Activated effector memory CD4-positive, alpha-beta T cell treated with anti-CD3 and anti-CD28 coated beads, Interleukin-2, amount 50 U/mL, for 16 hours (primary cell): ENCODE measurements around the gene TMCC1.
"Not testable (repeated sequence)": the region's sequence is repeated elsewhere in the genome, so short reads cannot be mapped to it uniquely, and the experiment has no call there.

ENCODE experiments used
- DNase-seq: peaks from one replicate; pipeline ENCODE4 v3.0.0-alpha.2; 2020

The TMCC1 gene

DNA sequence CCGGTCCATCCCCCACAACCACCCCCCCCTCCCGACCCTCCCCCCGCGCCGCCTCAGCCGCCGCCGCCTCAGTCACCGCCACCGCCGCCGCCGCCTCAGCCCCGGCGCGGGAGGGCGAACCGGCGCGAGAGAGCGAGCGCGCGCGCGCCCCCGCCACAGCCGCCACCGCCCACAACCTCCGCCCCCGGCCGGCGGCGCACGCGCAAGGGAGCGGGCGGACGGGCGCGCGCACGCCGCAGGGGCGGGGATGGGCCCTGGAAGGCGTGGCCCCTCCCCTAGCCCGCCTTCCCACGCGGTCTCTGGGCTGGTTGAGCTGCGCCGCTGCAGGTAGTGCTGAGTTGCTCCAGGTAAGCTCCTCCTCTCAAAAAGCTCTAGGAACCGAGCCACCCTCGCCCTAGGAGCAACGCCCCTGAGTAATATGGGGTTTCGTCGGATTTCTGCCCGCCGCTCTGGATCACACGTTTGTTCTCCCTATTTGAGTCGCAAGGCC is at the start of gene TMCC1:
TSS of gene TMCC1 (minus strand) at position 131 of the 490 bp plus-strand sequence.
- DNase-seq, result peak; percentile 96

DNA sequence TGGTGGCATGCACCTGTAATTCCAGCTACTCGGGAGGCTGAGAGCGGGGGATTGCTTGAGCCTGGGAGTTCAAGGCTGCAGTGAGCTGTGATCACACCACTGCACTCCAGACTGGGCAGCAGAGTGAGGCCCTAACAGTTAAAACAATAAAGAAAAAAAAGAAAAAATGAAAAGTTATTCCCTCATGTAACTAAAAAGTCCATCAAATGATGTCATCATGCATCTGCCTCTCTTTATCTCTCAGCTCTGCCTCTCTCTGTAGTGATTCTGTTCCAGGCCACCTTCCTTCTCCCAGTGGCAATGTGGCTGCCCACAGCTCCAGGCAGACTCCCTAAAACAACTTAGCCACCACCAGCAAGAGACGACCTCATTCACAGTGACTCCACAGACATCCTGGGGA is 49.5 kb upstream of the TMCC1 start:
- DNase-seq, result no peak

DNA sequence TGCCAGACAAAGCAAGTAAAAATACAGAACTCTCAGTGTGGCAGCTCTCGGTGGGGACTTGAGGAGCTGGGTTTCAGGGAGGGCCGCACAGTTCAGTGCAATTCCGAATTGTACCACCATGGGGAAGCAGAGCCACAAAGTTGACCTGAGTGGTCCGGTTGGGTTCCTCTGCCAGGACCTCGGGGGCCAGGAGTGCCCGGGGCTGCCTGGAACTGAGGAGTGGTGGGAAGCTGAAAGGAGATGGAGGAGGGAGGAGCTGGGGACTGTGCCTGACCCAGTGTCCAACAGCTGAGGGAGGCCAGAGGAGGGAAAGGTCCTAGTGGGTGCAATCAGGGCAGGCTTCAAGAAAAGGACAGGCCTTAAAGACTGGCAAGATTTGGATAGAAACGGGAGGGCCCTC is 48.8 kb upstream of the TMCC1 start:
- DNase-seq, result peak; percentile 64

DNA sequence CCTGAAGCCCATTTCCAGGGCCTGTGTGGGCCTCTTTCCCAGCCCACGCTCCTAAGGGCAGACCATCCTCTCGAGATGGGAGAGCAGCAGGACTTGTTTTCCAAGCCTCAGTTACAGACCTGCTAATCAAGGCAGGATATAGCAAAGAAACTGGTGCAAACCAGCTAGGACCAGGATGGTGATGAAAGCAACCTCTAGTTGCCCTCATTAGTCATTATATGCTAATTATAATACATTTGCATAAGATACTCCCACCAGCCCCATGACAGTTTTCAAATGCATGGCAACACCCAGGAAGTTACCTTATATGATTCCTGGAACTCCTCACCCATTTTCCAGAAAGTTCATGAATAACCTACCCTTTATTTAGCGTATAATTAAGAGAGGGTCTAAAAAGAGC is 46.6 kb upstream of the TMCC1 start:
- no peak for DNase-seq

DNA sequence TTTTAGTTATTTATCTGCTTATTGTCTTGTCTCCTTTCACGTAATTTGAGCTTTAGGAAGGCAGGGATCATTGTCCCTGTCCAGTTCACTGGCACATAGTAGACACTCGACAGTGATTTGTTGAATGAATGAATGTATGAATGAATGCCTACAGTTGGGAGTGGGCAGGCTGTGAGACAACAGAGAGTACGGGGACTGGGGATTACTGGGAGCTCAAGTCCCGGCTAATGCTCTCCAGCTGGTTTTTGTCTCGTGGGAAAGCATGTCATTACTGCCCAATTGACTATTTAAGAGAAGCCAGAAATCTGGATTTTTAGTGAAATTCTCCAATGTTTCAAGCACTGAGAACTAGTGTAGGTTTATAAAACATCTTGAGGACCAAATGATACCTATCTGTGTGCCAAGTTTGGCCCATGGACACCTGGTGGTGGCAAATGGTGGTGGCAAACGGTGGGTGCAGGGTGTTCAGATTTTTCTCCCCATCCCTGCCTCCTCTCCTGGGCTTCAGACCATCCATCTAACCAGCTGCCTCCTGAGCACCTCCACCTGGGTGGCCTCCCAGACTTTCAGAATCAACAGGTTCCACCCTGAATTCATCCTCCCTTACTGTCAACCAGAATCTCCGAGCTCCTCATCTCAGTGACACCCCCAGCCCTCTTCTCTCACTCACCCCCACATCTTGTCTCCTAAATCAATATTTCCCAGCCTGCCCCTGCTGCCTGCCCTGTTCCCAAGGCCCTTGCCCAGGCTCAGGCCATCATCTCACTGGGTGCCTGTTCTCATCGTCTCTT is 44.8 kb upstream of the TMCC1 start:
- no peak for DNase-seq

DNA sequence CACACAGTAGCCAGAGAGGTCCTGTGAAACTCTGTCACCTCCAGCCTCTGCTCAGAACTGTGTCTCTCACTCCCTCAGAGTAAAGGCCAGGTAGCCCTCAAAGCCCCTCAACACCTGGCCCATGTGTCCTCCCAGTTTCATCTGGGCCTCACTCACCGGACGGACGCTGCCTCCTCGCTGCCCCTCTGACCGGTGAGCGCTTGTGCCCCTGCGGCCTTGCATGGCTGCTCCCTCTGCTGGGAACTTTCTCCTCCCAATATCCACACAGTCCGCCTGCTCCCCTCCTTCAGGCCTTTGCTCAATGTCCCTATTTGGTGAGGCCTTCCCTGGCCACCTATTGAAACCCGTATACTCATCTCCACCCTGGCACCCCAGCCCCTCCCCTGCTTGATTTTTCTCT is 44.2 kb upstream of the TMCC1 start:
- DNase-seq, result no peak

DNA sequence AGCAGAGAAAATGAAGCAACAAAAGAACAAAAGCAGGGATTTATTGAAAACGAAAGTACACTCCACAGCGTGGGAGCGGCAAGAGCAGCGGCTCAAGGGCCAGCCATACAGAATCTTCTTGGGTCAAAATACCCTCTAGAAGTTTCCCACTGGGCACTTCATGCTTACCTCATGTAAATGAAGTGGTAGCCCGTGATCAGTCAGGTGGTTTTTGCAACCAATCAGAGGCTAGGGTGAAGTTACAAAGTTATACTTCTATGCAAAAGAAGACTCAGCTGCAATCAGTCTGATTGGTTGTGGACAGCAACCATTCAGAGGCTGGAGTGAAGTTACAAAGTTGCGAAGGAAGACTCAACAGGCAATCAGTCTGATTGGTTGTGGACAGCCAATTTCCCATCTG is 43.2 kb upstream of the TMCC1 start:
- peak; percentile 66 for DNase-seq

DNA sequence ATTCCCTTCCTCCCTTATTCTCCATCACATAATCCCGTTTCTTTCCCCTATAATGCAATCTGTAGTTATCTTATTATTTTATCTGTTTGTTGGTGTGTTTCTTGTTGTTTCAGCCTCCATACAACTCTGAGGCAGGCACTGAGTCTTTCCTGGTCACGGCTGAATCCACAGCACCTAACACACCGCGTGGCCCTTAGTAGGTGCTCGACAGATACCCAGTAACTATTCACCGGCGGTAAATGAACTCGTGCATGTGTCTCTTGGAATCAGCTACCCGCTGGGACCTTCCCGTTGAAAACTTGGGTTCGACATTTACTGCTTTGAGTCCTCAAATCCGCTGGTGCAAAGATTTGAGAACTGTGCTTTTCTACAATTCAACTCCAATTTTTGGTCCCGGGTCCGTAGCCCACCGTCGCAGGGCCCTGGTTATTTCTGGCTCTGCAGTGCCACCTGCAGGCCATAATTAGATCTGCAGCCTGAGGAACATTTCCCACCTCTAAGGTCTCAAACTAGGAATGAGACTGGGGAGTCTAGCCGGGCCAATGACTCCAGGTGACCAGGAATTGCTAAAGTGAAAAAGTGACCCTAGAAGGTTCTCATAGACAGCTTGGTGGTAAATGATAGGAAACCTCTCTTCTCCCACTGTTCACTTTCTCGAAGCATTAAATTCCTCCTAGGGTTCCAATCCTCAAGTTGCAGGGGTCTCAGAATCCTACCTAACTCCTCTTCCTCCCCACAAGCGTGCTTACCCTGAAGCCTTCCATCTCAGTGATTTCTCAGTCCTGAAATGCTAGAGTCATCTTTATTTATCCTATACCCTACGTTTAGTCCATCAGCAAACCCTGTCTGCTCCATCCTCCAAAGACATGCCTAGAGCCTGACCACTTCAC is 41.0 kb upstream of the TMCC1 start:
- peak; percentile 73 for DNase-seq

DNA sequence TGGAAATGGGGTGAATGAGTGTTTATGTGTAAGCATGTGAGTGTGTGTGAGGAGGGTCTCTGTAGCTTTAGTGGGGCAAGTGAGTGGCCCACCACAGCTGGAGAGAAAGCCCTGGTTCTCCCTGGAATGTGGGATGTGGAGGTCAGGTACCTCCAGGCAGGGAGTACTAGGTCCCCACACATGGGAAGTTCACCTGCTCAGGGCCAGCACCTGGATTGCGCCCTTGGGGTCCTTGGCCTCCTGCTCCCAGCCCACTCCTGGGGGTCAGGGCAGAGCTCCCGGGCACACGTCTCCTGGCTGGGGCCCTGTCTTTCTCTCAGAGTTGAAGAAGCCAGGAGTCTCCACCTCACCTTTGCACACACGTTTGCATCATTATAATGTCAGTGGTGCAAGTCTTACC is 40.0 kb upstream of the TMCC1 start:
- DNase-seq, result peak; percentile 53

DNA sequence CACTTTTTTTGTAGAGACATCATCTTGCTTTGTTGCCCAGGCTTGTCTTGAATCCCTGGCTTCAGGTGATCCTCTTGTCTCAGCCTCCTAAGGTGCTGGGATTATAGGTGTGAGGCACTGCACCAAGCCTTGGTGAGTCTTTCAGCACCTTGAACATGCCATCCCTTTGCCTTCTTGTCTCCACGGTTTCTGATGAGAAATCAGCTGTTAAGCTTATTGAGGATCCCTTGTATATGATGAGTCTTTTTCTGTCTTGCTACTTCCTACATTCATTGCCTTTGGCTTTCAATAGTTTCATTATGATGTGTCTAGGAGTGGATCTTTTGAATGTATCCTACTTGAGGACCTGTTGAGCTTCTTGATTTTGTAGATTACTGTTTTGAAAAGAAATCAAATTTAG is 35.9 kb upstream of the TMCC1 start:
- peak; percentile 5 for DNase-seq

DNA sequence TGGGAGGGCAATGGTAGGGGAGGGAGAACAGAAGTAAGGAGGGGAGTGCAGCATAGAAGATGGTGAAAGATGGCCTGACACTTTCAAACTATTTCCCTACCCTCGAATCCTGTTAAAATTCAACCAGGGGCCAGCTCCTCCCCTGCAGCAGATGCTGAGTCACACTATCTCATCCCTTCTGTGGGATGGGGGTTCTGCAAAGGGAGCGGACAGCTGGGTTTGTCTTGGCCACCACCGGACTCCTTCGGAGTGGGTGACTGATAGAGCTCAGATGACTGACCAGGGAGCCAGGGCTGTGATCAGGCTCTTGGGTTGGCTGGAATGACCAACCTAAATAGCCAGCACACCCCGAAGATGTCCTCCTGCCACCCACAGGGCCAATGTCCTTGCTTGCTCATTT is 33.6 kb upstream of the TMCC1 start:
- DNase-seq, result no peak

DNA sequence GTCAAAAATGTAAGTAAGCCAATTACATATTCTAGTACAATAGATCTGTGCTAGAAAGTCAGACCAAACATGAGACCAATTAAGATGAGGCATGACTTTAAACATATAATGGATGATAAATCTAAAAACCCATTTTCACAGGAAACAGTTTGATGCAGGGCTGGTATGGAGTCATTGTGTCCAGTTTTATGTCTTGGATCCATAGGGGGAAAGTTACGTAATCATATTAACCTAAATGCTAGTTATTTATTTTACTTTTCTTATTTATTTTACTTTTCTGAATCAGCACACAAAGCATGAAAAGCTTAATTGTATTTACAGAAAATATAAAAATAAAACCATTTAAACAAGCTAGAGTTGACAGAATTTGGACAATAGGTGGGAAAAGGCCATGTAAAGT is 26.3 kb upstream of the TMCC1 start:
- no peak for DNase-seq

DNA sequence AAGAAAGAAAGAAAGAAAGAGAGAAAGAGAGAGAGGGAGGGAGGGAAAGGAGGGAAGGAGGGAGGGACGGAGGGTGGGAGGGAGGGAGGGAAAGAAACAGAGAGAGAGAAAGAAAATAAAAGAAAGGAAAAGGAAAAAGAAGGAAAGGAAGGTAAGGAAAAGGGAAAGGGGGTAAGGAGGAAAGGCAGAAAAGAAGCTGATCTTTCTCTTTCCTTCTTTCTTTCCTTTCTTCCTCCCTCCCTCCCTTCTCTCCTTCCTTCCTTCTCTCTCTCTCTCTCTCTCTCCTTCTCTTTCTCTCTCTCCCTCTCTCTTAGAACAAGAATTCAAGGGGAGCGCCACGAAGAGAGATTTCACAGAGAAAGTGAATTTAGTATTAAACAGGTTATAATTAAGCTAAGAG is 25.8 kb upstream of the TMCC1 start:
- DNase-seq, result no peak

DNA sequence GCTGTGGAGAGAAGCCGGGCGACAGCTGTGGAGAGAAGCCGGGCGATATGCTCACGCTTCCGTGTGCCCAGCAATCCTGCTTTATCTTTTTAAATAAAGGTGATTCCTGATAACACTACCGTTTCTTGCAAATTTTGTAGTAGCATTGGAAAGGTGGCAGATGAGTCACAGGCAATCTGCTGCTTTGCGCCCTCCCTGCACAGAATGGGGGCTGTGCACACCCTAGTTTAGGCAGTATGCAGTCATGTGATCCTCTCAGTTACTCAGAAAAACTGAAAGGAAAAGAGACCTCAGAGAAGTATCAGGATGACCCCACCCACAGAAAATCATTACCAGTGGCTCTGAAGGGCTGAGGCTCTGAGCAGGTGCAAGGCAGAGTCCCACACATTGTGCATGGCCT is 24.9 kb upstream of the TMCC1 start:
- DNase-seq, result no peak

DNA sequence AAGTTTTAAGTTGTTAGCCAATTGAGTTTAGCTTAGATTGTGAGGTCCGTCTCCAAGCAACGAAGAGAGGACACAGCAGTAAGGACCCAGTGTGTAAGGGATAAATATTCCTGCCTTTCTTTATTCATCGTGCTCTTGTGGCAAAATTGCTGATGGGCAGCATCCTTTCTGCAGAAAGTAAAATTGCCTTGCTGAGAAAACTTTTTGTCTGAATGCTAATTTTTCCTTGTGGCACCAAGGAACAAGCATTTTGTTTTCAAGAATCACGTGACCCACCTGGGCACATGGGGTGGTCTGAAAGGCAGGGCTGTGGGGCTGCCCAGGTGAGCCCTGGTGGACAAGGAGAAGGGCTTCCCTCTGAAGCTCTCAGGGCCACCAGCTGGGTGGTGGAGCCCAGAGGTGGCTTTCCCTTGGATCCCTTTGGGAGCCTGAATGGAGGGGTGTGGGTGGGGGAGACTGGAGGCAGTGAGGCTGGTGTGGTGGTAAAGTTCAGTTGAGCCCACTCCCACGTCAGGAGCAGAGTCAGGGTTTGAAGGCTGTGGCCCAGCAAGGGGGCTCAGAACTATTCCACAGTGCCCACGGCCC is 24.0 kb upstream of the TMCC1 start:
- no peak for DNase-seq

DNA sequence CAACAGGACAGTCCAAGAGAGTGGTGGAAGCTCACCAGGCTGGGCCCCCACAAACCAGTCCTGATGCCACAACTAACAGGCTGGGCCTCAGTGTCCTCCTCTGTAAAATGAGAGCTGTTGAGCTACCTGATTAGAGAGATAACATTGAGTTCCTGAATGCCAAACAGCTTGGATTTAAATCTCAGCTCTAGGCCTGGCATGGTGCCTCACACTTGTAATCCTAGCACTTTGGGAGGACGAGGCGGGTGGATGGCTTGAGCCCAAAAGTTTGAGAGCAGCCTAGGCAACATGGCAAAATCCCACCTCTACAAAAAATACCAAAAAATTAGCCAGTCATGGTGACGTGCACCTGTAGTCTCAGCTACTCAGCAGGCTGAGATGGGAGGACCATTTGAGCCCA is 20.1 kb upstream of the TMCC1 start:
- no peak for DNase-seq

DNA sequence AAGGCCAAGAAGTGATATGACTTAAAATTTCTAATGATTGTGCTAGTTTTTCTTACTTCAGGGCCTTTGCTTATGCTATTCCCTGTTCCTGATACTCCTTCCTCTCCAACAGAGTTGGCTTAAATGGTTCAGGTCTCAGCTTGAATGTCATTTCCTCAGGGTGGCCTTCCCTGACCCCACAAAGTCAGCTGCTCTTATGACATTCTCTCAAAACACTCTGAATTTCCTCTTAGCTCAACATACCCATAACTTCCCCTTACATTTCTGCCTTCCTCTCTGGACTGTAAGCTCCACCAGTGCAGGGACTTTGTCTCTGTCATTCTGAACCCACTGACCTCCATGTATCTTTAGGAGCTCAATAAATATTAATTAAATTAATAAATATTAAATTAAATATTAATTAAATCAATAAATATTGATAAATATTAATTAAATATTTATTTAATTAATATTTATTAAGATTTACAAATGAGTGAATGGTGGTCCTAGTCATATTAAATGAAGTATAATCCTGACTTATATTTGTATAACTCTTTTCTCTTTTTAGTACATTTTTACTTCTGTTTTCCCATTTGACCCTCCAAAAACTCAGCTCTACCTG is 17.9 kb upstream of the TMCC1 start:
- DNase-seq, result no peak

DNA sequence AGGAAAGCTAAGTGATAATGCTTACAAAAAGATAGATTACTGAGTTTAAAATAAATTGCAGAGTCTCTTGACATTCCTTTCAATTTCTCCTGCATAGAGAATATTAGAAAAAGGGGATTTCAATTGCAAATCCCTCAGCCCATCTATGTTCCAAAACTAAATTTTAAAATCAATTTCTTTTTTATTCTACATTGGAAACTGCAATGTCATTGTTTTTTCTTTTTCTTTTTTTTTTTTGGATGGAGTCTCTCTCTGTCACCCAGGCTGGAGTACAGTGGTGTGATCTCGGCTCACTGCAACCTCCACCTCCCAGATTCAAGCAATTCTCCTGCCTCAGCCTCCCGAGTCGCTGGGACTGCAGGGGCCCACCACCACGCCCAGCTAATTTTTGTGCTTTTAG is 15.7 kb upstream of the TMCC1 start:
- not testable (repeated sequence) for DNase-seq

DNA sequence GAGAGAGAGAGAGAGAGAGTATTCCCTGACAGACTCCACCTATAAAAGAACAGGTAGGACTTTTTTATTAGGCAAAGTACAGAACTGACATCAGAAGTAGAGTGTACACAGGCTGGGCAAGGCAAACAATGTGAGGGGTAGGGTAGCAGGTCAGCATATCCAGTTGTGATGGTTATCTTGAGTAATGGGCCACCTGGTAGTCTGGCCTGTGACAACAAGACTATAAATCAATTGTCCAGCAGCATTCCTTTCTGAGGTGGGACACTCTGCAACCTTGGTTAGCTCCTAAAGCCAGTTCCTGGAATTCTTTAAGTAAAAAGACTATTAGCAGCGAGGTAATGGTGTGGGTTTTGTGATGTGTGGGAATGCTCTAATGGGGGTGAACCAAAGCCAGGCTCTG is 14.9 kb upstream of the TMCC1 start:
- no peak for DNase-seq

DNA sequence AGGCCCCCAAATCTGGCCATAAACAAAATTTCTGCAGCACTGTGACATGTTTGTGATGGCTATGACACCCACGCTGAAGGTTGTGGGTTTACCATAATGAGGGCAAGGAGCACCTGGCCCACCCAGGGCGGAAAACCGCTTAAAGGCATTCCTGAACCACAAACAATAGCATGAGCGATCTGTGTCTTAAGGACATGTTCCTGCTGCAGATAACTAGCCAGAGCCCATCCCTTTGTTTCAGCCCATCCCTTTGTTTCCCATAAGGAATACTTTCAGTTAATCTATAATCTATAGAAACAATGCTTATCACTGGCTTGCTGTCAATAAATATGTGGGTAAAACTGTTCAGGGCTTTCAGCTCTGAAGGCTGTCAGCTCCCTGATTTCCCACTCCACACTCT is 7.8 kb upstream of the TMCC1 start:
- not testable (repeated sequence) for DNase-seq

DNA sequence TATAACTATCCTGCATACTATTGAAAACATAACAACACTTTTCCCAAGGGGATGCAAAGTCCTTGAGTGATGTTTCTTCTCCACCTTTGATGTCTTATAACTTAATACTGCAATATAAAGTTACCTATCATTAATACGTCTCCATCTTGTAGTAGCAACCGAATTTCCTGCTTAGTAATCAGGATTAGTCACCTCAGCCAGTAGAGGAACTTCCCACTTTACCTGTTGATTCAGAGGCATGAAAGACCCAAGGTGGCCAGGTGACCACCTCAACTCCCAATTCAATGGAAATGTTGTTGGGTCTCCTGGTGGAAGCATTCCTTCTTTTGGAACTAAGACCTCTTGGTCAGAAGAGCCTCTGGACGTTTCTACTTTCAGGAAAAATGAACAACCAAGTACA is 3.5 kb upstream of the TMCC1 start:
- DNase-seq, result no peak

DNA sequence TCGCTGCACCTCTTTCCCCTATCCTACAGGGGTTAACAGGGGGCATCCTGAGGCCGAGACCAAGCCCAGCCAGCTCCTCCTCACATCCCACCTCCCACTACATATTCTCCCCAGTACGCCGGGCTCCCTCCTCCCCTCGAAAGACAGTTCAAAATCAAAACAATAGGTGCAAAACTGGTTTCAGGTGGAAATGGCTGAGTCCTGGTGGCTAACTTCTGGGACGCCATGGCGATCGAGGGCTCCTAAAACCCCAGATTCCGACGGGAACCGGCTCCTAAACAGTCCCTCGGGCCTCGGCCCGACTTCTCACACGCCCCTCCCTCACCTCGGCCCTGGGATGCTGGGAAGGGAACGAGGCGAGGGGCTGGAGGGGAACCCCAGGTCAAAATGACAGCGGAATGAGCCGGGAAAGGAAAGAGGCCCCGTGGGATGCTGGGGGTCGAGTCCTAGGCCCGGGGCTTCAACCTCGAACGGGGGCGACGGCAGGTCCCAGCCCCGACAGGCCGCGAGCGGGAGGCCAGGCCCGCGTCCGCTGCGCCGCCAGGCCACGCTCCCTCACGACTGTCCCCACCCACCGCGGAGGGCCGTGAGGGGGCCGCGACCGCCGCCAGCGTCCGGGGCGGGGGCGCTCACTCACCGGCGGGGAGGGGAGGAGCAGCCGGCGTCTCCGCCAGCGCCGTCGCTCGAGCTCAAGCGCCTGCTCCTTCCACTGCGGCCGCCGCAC is 492 bp downstream of the TMCC1 start:
- DNase-seq, result peak; percentile 92

DNA sequence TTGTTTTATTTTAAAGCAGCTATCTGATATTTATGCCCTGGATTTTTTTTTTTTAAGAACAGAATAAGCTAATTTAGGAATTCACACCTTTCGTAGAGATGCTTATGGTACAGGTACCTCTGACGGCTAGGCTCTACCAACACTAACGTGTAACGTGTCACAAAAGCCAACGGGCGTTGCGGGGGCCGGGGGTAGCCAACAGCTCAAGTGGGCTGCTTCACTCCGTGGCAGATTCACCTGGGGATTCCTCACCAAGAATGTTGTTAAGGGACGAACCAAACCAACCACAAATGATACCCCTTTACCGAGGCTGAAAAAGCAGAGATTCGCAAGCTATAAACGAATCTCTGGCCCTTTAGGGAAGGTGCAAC is 1.0 kb downstream of the TMCC1 start:
- peak; percentile 70 for DNase-seq
